Endometrial microvascular endothelial cells (primary cell): ENCODE measurements around the gene ZNF821. TPM values are rescaled to one million over a fixed set of nuclear protein-coding genes. Genes with fewer than 3 reads are reported as not detected.
"Not testable (repeated sequence)": the region's sequence is repeated elsewhere in the genome, so short reads cannot be mapped to it uniquely, and the experiment has no call there.

Experiments
- in situ Hi-C: cut with HindIII; loops from 2 replicates; pipeline ENCODE4 v1.10.0; 2017; ENCODE audit warnings: low sequenced_read_pairs, low pct_unique_long_range_greater_than_20kb; ENCODE audit errors: inconsistent ontology term
- total RNA-seq: library from RNA; depleted of rRNA; stranded (reverse); fragments of >200 nt; gene quantifications from one replicate; pipeline ENCODE4 v1.2.3, GENCODE V29; 2015; ENCODE audit errors: inconsistent ontology term

Gene ZNF821
- total RNA-seq, 1 donor from 2014 or later = 10.5 TPM

DNA sequence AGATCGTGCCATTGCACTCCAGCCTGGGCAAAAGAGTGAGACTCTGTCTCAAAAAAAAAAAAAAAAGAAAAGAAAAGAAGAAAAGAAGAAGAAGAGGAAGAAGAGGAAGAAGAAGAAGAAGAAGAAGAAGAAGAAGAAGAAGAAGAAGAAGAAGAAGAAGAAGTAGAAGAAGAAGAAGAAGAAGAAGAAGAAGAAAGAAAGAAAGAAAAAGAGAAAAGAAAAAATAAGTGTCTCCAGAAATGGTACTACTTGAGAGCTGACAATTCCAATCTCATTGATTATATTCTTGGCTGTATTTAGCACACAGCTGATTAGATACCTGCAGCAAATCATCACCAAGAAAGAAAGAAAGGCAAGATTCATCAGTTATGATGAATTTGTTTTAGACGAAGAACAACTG, 51.9 kb downstream of the ZNF821 start:
- in situ Hi-C loops = not testable (repeated sequence)

DNA sequence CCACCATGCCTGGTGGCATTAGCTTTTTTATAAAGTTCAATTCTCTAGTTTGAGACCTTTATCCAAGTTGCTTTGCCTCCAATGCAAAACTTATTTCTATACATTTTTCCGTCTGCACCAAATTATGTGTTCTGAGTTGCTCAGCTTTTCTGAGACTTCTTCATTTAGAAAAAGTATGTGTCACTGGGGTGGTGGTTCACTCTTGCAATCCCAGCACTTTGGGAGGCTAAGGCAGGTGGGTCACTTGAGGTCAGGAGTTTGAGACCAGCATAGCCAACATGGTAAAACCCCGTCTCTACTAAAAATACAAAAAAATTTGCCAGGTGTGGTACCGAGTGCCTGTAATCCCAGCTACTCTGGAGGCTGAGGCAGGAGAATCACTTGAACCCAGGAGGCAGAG, 52.3 kb downstream of the ZNF821 start:
- in situ Hi-C loops = not testable (repeated sequence)

GRCh38 chr16:71830359-71830758, 53.6 kb downstream of the ZNF821 start:
- in situ Hi-C loops = no loop called here

DNA sequence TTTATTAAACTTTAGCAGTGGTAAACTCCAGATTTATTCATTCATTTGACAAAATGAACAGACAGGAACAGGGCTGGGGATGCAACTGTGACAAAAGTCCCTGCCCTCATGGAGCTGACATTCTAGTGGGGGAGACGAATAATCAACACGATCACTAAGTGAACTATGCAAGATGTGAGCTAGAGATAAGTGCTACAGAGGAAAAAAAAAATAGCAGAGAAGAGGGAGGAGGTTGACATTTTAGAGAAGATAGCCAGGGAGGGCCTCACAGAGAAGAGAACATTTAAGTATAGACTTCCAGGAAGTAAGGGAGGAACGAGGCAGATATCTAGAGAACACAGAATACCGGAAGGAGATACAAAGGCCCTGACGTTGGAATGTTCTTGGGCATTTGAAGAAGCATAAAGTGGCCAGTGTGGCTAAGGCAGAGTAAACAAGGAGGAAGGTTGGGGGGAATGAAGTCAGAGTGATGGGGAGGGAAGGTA, 57.4 kb downstream of the ZNF821 start:
- in situ Hi-C loops = no loop called here

- in situ Hi-C loops = not testable (repeated sequence)
Measured at GRCh38 chr16:71817155-71817500, 66.9 kb downstream of the ZNF821 start.

DNA sequence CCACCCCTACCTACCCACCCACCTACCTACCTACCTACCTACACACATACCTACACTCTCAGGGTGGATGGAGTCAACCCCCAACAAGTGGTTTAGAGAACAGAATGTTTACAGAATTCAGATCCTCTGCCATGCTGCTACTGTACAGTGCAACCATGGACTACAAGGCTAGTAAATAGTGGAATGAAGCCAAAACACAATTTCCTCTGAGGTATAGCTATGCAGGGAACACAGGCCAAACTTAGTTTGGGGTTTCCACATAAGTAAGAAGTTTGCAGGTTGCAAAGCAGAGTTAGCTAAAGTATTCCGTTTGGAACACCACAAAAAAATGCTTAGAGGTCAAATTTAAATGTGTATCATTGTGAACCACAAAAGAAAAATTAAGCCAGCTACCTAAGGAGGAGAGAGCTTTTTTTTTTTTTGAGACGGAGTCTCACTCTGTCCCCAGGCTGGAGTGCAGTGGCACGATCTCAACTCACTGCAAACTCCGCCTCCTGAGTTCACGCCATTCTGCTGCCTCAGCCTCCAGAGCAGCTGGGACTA, 72.7 kb downstream of the ZNF821 start:
- in situ Hi-C loops = no loop called here

DNA sequence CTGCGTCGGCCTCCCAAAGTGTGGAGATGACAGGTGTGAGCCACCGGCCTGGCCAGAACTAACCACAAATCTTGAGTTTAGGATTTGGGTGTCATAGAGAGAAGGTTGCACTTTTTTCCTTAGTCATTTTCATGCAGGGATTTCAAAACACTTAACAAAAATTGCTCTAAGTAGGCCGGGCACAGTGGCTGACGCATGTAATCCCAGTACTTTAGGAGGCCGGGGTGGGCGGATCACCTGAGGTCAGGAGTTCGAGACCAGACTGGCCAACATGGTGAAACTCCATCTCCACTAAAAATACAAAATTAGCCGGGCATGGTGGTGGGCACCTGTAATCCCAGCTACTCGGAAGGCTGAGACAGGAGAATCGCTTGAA, 73.8 kb downstream of the ZNF821 start:
- in situ Hi-C loops = not testable (repeated sequence)

Other genes with a start within 250 kb of the ZNF821 start
- gene PHLPP2, start 159.5 kb downstream of the ZNF821 start, total RNA-seq = 6.8 TPM
- 67.8 TPM for gene AP1G1, start 75.3 kb downstream of the ZNF821 start, total RNA-seq
- gene ATXN1L, start 38.2 kb downstream of the ZNF821 start, total RNA-seq = 14.0 TPM
- 204 TPM for gene IST1, start 11.3 kb upstream of the ZNF821 start, total RNA-seq
- not detected for gene PKD1L3, start 116.2 kb upstream of the ZNF821 start, total RNA-seq
- 8.8 TPM for gene DHODH, start 124.6 kb upstream of the ZNF821 start, total RNA-seq
- not detected for gene HP, start 170.3 kb upstream of the ZNF821 start, total RNA-seq
- gene HPR, start 179.0 kb upstream of the ZNF821 start, total RNA-seq = not detected
- gene TXNL4B, start 209.4 kb upstream of the ZNF821 start, total RNA-seq = 16.1 TPM
- gene DHX38, start 209.7 kb upstream of the ZNF821 start, total RNA-seq = 39.6 TPM